ENCODE measurements around the gene USH2A.

DNA sequence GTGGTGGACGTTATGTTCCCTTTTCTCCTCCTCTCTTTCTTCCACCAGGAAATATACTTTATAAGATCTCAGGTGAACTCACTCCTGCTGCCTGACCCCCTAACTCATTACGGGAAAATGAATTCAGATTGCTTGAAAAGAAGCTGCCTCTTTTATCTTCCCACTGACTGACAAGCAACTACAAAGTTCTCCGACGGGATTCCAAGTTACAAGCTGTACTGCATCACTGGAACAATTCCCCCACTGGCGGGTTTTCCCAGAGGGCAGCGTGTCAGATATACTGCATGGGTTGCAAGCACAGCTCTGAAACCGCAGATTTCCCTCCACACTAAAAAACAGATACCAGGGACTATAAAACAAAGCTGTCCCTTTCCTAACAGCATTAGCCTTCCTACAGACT, 465.6 kb downstream of the USH2A start:
- TF ChIP-seq, protein P1, sequence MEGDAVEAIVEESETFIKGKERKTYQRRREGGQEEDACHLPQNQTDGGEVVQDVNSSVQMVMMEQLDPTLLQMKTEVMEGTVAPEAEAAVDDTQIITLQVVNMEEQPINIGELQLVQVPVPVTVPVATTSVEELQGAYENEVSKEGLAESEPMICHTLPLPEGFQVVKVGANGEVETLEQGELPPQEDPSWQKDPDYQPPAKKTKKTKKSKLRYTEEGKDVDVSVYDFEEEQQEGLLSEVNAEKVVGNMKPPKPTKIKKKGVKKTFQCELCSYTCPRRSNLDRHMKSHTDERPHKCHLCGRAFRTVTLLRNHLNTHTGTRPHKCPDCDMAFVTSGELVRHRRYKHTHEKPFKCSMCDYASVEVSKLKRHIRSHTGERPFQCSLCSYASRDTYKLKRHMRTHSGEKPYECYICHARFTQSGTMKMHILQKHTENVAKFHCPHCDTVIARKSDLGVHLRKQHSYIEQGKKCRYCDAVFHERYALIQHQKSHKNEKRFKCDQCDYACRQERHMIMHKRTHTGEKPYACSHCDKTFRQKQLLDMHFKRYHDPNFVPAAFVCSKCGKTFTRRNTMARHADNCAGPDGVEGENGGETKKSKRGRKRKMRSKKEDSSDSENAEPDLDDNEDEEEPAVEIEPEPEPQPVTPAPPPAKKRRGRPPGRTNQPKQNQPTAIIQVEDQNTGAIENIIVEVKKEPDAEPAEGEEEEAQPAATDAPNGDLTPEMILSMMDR (IDR thresholded peaks at IDR 0.05), result no peak
- no peak for TF ChIP-seq POLR2A (IDR thresholded peaks at IDR 0.05)
- TF ChIP-seq EP300 (IDR thresholded peaks at IDR 0.05), result no peak

Data from tibial nerve (tissue), 4 donors.